Ishikawa (cell line): ENCODE data around the gene RIN2.

Experiments used
- EP300 ChIP-seq: IDR thresholded peaks from 2 replicates; pipeline ENCODE4 v1.6.1; 2012; ENCODE audit warnings: borderline replicate concordance
- REST ChIP-seq: IDR thresholded peaks from 2 replicates; pipeline ENCODE4 v1.6.1; 2012; ENCODE audit warnings: low read depth, mild to moderate bottlenecking
- YY1 ChIP-seq: IDR thresholded peaks from 2 replicates; pipeline ENCODE4 v1.6.1; 2012; ENCODE audit warnings: low read depth

GRCh38 chr20:19712721-19713260, 45.3 kb upstream of the RIN2 start:
- no peak for TF ChIP-seq YY1
- no peak for TF ChIP-seq EP300
- no peak for TF ChIP-seq REST
